Esophagus squamous epithelium (tissue), 4 donors: Measurements from ENCODE around the gene ACSS2.

Experiments used
- POLR2A ChIP-seq, 4 donors: fragments of 450-650 bp; IDR thresholded peaks; one replicate each; pipeline ENCODE4 v1.6.1; 2017; ENCODE audit warnings: antibody characterized with exemption in 4 of 4, mild to moderate bottlenecking in 4 of 4, moderate library complexity in 3 of 4
- TF ChIP-seq, protein P1 (sequence below), 6 experiments: fragments of 450-650 bp in 4 of 6; fragments of 200-600 bp in 2 of 6; sonication (generic) in 2 of 6; IDR thresholded peaks; one replicate each; pipeline ENCODE4 v1.5.1; 2016 to 2019; ENCODE audit warnings: antibody characterized with exemption in 6 of 6, mild to moderate bottlenecking in 4 of 6, moderate library complexity in 4 of 6

DNA sequence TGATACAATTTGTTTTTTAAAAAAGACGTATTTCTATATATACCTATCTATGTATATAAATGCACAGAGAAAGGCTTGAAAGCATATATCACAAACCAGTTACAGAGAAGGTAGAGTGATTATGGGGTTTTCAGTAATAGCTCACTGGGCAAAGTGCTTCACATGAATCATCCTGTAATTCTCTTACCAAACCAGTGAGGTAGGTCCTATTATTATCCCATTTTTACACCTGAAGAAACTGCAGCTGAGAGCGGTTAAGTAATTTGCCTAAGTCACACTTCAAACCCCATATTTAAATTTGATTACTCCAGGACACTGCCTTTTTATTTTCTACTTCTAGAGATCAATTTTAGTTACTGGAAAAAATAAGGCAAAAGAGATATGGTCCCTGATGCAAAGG lies 74.8 kb downstream of the ACSS2 start:
- TF ChIP-seq, protein P1, sequence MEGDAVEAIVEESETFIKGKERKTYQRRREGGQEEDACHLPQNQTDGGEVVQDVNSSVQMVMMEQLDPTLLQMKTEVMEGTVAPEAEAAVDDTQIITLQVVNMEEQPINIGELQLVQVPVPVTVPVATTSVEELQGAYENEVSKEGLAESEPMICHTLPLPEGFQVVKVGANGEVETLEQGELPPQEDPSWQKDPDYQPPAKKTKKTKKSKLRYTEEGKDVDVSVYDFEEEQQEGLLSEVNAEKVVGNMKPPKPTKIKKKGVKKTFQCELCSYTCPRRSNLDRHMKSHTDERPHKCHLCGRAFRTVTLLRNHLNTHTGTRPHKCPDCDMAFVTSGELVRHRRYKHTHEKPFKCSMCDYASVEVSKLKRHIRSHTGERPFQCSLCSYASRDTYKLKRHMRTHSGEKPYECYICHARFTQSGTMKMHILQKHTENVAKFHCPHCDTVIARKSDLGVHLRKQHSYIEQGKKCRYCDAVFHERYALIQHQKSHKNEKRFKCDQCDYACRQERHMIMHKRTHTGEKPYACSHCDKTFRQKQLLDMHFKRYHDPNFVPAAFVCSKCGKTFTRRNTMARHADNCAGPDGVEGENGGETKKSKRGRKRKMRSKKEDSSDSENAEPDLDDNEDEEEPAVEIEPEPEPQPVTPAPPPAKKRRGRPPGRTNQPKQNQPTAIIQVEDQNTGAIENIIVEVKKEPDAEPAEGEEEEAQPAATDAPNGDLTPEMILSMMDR (IDR thresholded peaks at IDR 0.05) = no peak
- no peak for TF ChIP-seq POLR2A (IDR thresholded peaks at IDR 0.05)
